Fibroblast of lung (primary cell): ENCODE measurements around the gene UTF1.
"Not testable (repeated sequence)": the region's sequence is repeated elsewhere in the genome, so short reads cannot be mapped to it uniquely, and the experiment has no call there.

ENCODE experiments used
- EZH2 ChIP-seq: IDR thresholded peaks from 2 replicates; pipeline ENCODE4 v1.5.1; 2012; ENCODE audit warnings: low read length, control low read depth, mild to moderate bottlenecking; ENCODE audit errors: missing control alignments
- TF ChIP-seq, protein P1 (sequence below), 2 donors: IDR thresholded peaks in 1 of 2; conservative IDR thresholded peaks in 1 of 2; 1 replicate in 1 of 2; 2 replicates in 1 of 2; pipeline ENCODE4 v1.5.1; 2011 to 2012; ENCODE audit warnings: low read length in 2 of 2, control low read depth in 1 of 2, inconsistent platforms in 1 of 2, low read depth in 1 of 2, mild to moderate bottlenecking in 1 of 2

DNA sequence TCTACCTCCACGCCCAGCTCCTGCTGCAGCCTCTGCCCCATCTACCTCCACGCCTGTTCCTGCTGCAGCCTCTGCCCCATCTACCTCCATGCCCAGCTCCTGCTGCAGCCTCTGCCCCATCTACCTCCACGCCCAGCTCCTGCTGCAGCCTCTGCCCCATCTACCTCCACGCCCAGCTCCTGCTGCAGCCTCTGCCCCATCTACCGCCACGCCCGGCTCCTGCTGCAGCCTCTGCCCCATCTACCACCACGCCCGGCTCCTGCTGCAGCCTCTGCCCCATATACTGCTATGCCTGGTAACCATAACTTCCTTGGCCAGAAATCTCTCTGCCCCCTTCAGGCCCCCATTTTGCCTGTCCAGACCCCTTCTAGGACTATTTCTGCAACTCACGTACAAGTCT lies 35.0 kb downstream of the UTF1 start:
- TF ChIP-seq, protein P1, sequence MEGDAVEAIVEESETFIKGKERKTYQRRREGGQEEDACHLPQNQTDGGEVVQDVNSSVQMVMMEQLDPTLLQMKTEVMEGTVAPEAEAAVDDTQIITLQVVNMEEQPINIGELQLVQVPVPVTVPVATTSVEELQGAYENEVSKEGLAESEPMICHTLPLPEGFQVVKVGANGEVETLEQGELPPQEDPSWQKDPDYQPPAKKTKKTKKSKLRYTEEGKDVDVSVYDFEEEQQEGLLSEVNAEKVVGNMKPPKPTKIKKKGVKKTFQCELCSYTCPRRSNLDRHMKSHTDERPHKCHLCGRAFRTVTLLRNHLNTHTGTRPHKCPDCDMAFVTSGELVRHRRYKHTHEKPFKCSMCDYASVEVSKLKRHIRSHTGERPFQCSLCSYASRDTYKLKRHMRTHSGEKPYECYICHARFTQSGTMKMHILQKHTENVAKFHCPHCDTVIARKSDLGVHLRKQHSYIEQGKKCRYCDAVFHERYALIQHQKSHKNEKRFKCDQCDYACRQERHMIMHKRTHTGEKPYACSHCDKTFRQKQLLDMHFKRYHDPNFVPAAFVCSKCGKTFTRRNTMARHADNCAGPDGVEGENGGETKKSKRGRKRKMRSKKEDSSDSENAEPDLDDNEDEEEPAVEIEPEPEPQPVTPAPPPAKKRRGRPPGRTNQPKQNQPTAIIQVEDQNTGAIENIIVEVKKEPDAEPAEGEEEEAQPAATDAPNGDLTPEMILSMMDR (conservative IDR thresholded peaks at IDR 0.05 in 1 of 2, IDR thresholded peaks at IDR 0.05 in 1 of 2; ENCODE audit: low read depth in 1 of 2, low read length in 2 of 2), result not testable (repeated sequence)
- not testable (repeated sequence) for TF ChIP-seq EZH2
